ENCODE results near the gene GPR68. TPM values are rescaled to one million over a fixed set of nuclear protein-coding genes. Genes with fewer than 3 reads are reported as not detected.

Gene GPR68
- total and polyA plus RNA-seq, 4 donors, result 2.3 to 7.6 (median 2.8) TPM

DNA sequence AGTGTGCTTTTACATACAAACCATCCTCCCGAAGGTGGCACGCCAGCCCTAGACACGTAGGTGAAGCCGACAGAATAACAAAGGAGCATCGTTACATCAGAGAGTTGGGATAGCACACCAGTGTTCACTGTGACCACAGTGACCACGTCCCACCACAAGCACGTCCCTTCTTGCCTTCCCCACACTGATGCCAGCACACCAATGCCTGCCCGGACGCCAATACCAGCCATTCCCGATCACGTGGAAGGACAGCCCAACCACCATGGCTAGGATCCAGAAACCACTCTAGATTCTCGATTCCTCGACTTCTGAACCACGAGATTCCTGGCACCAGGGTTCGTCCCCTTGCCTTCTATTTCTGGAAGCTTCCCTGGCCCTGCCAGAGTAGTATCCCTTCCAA is 48.0 kb upstream of the GPR68 start:
- H3K27ac ChIP-seq (ENCODE audit: low read depth in 1 of 2, low read length in 1 of 2), result no peak overlapping the region
- DNase-seq (no peak), ATAC-seq (ENCODE audit: insufficient read depth, low FRiP score) (no peak)
- no peaks in the 10 kb centered on the region for H3K4me1 ChIP-seq (ENCODE audit: control insufficient read depth in 5 of 5, insufficient read depth in 5 of 5, low read length in 5 of 5)
- H3K4me3 ChIP-seq, result no peak overlapping the region
- H3K9me3 ChIP-seq (ENCODE audit: control insufficient read depth in 4 of 4, insufficient read depth in 3 of 4, low read length in 3 of 4), result no peaks in the 10 kb centered on the region
- H3K27me3 ChIP-seq (ENCODE audit: control insufficient read depth in 3 of 3, insufficient read depth in 3 of 3, low read length in 2 of 3), result no peaks in the 10 kb centered on the region
- TF ChIP-seq, protein P1, sequence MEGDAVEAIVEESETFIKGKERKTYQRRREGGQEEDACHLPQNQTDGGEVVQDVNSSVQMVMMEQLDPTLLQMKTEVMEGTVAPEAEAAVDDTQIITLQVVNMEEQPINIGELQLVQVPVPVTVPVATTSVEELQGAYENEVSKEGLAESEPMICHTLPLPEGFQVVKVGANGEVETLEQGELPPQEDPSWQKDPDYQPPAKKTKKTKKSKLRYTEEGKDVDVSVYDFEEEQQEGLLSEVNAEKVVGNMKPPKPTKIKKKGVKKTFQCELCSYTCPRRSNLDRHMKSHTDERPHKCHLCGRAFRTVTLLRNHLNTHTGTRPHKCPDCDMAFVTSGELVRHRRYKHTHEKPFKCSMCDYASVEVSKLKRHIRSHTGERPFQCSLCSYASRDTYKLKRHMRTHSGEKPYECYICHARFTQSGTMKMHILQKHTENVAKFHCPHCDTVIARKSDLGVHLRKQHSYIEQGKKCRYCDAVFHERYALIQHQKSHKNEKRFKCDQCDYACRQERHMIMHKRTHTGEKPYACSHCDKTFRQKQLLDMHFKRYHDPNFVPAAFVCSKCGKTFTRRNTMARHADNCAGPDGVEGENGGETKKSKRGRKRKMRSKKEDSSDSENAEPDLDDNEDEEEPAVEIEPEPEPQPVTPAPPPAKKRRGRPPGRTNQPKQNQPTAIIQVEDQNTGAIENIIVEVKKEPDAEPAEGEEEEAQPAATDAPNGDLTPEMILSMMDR (IDR thresholded peaks at IDR 0.05; ENCODE audit: control extremely low read depth, extremely low read depth), result no peak
- H3K9ac ChIP-seq (ENCODE audit: insufficient read depth in 1 of 2, low read length in 2 of 2), result no peak overlapping the region
- H3K36me3 ChIP-seq (ENCODE audit: control insufficient read depth in 4 of 4, insufficient read depth in 4 of 4, low read length in 4 of 4), result peaks cover 0 to 52% (median under 1%) of the 10 kb centered on the region in 4 donors
- 83 to 88% methylated on average over 15 of the region's 15 CpGs for WGBS, 2 donors

DNA sequence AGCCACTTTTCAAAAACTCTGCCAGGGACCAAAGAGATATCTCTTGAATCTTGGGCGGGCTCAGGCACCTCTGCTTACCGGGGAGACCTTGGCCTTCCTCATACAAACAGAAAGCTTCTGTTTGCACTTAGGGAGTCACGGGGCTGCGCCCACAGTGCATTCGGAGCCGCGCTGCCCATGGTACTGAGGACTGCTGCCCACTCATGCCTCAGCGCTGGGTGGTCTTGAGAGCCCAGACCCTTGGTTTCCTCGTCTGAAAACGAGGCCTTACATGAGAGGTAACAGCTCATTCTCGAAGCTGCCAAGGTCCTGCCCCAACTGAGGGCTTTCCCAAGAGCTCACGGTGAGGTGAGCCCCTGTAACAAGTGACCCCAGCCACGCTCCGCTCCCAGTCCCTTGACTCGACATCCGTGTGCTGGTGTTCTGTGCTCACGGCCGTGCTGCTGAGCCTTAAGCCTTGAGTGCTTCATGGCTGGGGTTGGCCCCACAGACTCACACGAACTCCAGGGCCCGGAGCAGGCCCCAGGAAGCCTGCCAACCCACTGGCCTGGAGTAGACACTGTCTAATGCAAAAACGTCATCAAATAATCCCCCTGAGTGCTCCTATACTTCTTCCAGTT is 47.4 kb upstream of the GPR68 start:
- Histone ChIP-seq H3K4me1 (ENCODE audit: control insufficient read depth in 5 of 5, insufficient read depth in 5 of 5, low read length in 5 of 5) (no peaks in the 10 kb centered on the region), H3K27ac (ENCODE audit: low read depth in 1 of 2, low read length in 1 of 2) (no peak overlapping the region), H3K27me3 (ENCODE audit: control insufficient read depth in 3 of 3, insufficient read depth in 3 of 3, low read length in 2 of 3) (no peaks in the 10 kb centered on the region), H3K36me3 (ENCODE audit: control insufficient read depth in 4 of 4, insufficient read depth in 4 of 4, low read length in 4 of 4) (peaks cover 0 to 46% (median 0%) of the 10 kb centered on the region in 4 donors), H3K4me3 (no peak overlapping the region), H3K9me3 (ENCODE audit: control insufficient read depth in 4 of 4, insufficient read depth in 3 of 4, low read length in 3 of 4) (no peaks in the 10 kb centered on the region), H3K9ac (ENCODE audit: insufficient read depth in 1 of 2, low read length in 2 of 2) (no peak overlapping the region)
- DNase-seq (no peak), ATAC-seq (ENCODE audit: insufficient read depth, low FRiP score) (no peak)
- WGBS, 2 donors, result 95% methylated on average over 21 of the region's 21 CpGs
- TF ChIP-seq, protein P1 (IDR thresholded peaks at IDR 0.05; ENCODE audit: control extremely low read depth, extremely low read depth), result no peak

DNA sequence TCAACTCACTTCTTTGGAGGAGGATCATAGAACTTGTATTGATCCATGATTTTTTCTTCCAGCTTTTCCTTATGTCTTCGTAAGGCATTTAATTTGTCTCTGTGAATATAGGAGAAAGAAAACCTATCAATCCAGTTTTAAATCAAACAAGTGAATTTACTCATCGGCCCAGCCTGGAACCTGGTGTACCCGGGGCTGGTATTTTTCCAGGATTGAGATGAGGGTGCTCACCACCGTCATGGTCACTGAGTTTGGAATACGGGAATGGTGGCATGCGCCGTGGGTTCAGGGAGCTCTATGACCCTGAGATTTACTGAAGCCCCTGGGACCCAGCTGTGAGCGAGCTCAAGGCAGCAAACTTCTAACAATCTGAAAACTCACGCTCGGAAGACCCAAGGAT is 46.5 kb upstream of the GPR68 start:
- no peaks in the 10 kb centered on the region for H3K4me1 ChIP-seq (ENCODE audit: control insufficient read depth in 5 of 5, insufficient read depth in 5 of 5, low read length in 5 of 5)
- TF ChIP-seq, protein P1 (IDR thresholded peaks at IDR 0.05; ENCODE audit: control extremely low read depth, extremely low read depth), result no peak
- 85 to 90% methylated on average over 10 of the region's 10 CpGs for WGBS, 2 donors
- ATAC-seq (ENCODE audit: insufficient read depth, low FRiP score) (no peak), DNase-seq (no peak)
- H3K27me3 ChIP-seq (ENCODE audit: control insufficient read depth in 3 of 3, insufficient read depth in 3 of 3, low read length in 2 of 3), result no peaks in the 10 kb centered on the region
- H3K36me3 ChIP-seq (ENCODE audit: control insufficient read depth in 4 of 4, insufficient read depth in 4 of 4, low read length in 4 of 4), result peaks cover 0 to 39% (median 0%) of the 10 kb centered on the region in 4 donors
- H3K9ac ChIP-seq (ENCODE audit: insufficient read depth in 1 of 2, low read length in 2 of 2), result no peak overlapping the region
- H3K9me3 ChIP-seq (ENCODE audit: control insufficient read depth in 4 of 4, insufficient read depth in 3 of 4, low read length in 3 of 4), result no peaks in the 10 kb centered on the region
- no peak overlapping the region for H3K27ac ChIP-seq (ENCODE audit: low read depth in 1 of 2, low read length in 1 of 2)
- H3K4me3 ChIP-seq, result no peak overlapping the region

DNA sequence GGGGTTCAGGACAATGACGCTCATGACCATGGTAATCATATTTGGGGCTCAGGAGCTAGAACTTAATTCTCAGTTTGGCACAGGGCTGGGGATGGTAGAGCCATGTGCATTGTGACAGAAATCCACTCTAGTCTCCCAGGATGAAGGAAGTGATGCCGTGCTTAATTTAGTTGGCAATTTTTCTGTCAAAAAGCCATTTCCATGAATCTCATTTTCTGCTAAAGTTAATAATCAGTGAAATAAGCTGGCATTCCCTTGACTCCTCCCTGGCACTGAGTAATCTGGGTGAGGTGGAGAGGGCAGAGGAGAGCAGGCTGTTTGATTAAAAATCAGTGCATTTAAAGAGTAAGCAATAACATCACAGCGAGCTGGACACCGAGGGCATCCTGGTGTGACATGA is 45.0 kb upstream of the GPR68 start:
- Histone ChIP-seq H3K36me3 (ENCODE audit: control insufficient read depth in 4 of 4, insufficient read depth in 4 of 4, low read length in 4 of 4) (peaks cover 0 to 32% (median 0%) of the 10 kb centered on the region in 4 donors), H3K4me3 (no peak overlapping the region), H3K9me3 (ENCODE audit: control insufficient read depth in 4 of 4, insufficient read depth in 3 of 4, low read length in 3 of 4) (no peaks in the 10 kb centered on the region), H3K4me1 (ENCODE audit: control insufficient read depth in 5 of 5, insufficient read depth in 5 of 5, low read length in 5 of 5) (no peaks in the 10 kb centered on the region), H3K27me3 (ENCODE audit: control insufficient read depth in 3 of 3, insufficient read depth in 3 of 3, low read length in 2 of 3) (no peaks in the 10 kb centered on the region), H3K27ac (ENCODE audit: low read depth in 1 of 2, low read length in 1 of 2) (no peak overlapping the region), H3K9ac (ENCODE audit: insufficient read depth in 1 of 2, low read length in 2 of 2) (no peak overlapping the region)
- TF ChIP-seq, protein P1 (IDR thresholded peaks at IDR 0.05; ENCODE audit: control extremely low read depth, extremely low read depth), result no peak
- no peak for ATAC-seq (ENCODE audit: insufficient read depth, low FRiP score)
- WGBS, 2 donors, result 93 to 99% methylated on average over 4 of the region's 4 CpGs
- DNase-seq, result no peak

Measured in lung (tissue), 12 donors.